ENCODE measurements around the gene DIAPH2. TPM values are rescaled to one million over a fixed set of nuclear protein-coding genes. Genes with fewer than 3 reads are reported as not detected.

DIAPH2 gene
- total and polyA plus RNA-seq, 4 donors, result 7.2 to 57.6 (median 15.5) TPM

GRCh38 chrX:97310373-97310772 lies 625.7 kb downstream of the DIAPH2 start:
- no peak overlapping the region for H3K9ac ChIP-seq (ENCODE audit: insufficient read depth in 1 of 2, low read length in 2 of 2)
- H3K36me3 ChIP-seq (ENCODE audit: control insufficient read depth in 4 of 4, insufficient read depth in 4 of 4, low read length in 4 of 4), result no peaks in the 10 kb centered on the region
- WGBS, 2 donors, result 59 to 91% methylated on average over 8 of the region's 8 CpGs
- no peak for ATAC-seq (ENCODE audit: insufficient read depth, low FRiP score)
- H3K4me3 ChIP-seq, result no peak overlapping the region
- peak in 1 of 3 donors; percentile 25 for DNase-seq
- H3K9me3 ChIP-seq (ENCODE audit: control insufficient read depth in 4 of 4, insufficient read depth in 3 of 4, low read length in 3 of 4), result no peaks in the 10 kb centered on the region
- H3K27ac ChIP-seq (ENCODE audit: low read depth in 1 of 2, low read length in 1 of 2), result no peak overlapping the region
- no peak for TF ChIP-seq CTCF (IDR thresholded peaks at IDR 0.05; ENCODE audit: control extremely low read depth, extremely low read depth)
- H3K27me3 ChIP-seq (ENCODE audit: control insufficient read depth in 3 of 3, insufficient read depth in 3 of 3, low read length in 2 of 3), result peaks cover 0 to 10% (median 0%) of the 10 kb centered on the region in 3 donors
- no peaks in the 10 kb centered on the region for H3K4me1 ChIP-seq (ENCODE audit: control insufficient read depth in 5 of 5, insufficient read depth in 5 of 5, low read length in 5 of 5)

GRCh38 chrX:97311066-97311778 lies 626.6 kb downstream of the DIAPH2 start:
- no peaks in the 10 kb centered on the region for H3K4me1 ChIP-seq (ENCODE audit: control insufficient read depth in 5 of 5, insufficient read depth in 5 of 5, low read length in 5 of 5)
- H3K36me3 ChIP-seq (ENCODE audit: control insufficient read depth in 4 of 4, insufficient read depth in 4 of 4, low read length in 4 of 4), result no peaks in the 10 kb centered on the region
- H3K27ac ChIP-seq (ENCODE audit: low read depth in 1 of 2, low read length in 1 of 2), result no peak overlapping the region
- ATAC-seq (ENCODE audit: insufficient read depth, low FRiP score) (no peak), DNase-seq (no peak)
- WGBS, 2 donors, result 75 to 86% methylated on average over 4 of the region's 4 CpGs
- peaks cover 0 to 10% (median 0%) of the 10 kb centered on the region in 3 donors for H3K27me3 ChIP-seq (ENCODE audit: control insufficient read depth in 3 of 3, insufficient read depth in 3 of 3, low read length in 2 of 3)
- no peak for TF ChIP-seq CTCF (IDR thresholded peaks at IDR 0.05; ENCODE audit: control extremely low read depth, extremely low read depth)
- no peak overlapping the region for H3K9ac ChIP-seq (ENCODE audit: insufficient read depth in 1 of 2, low read length in 2 of 2)
- no peaks in the 10 kb centered on the region for H3K9me3 ChIP-seq (ENCODE audit: control insufficient read depth in 4 of 4, insufficient read depth in 3 of 4, low read length in 3 of 4)
- H3K4me3 ChIP-seq, result no peak overlapping the region

- no peak overlapping the region for H3K27ac ChIP-seq (ENCODE audit: low read depth in 1 of 2, low read length in 1 of 2)
- DNase-seq (no peak), ATAC-seq (ENCODE audit: insufficient read depth, low FRiP score) (no peak)
- no peaks in the 10 kb centered on the region for H3K4me1 ChIP-seq (ENCODE audit: control insufficient read depth in 5 of 5, insufficient read depth in 5 of 5, low read length in 5 of 5)
- H3K27me3 ChIP-seq (ENCODE audit: control insufficient read depth in 3 of 3, insufficient read depth in 3 of 3, low read length in 2 of 3), result peaks cover 0 to 6% (median 2%) of the 10 kb centered on the region in 3 donors
- H3K9ac ChIP-seq (ENCODE audit: insufficient read depth in 1 of 2, low read length in 2 of 2), result no peak overlapping the region
- H3K4me3 ChIP-seq, result no peak overlapping the region
- no peak for TF ChIP-seq CTCF (IDR thresholded peaks at IDR 0.05; ENCODE audit: control extremely low read depth, extremely low read depth)
- 67 to 90% methylated on average over 1 of the region's 1 CpG for WGBS, 2 donors
- no peaks in the 10 kb centered on the region for H3K36me3 ChIP-seq (ENCODE audit: control insufficient read depth in 4 of 4, insufficient read depth in 4 of 4, low read length in 4 of 4)
- no peaks in the 10 kb centered on the region for H3K9me3 ChIP-seq (ENCODE audit: control insufficient read depth in 4 of 4, insufficient read depth in 3 of 4, low read length in 3 of 4)
These were observed 629.7 kb downstream of the DIAPH2 start for GRCh38 chrX:97314345-97314744.
